IMR-90 (cell line): Measurements from ENCODE around the gene ISG15. TPM values are rescaled to one million over a fixed set of nuclear protein-coding genes. Genes with fewer than 3 reads are reported as not detected.

Source experiments
- ATAC-seq: fragments of 200-7000 bp; cut with Tn5 transposase; 2 replicates; pipeline ENCODE4 v1.9.1; 2020; ENCODE audit warnings: low read depth, mild to moderate bottlenecking, moderate library complexity
- BruUV-seq: library from RNA; stranded (reverse); fragments of 400-500 nt; replicated peaks from 2 replicates; lab custom pipeline; 2021; lab: Mats Ljungman, UMichigan
- CTCF ChIA-PET: fragments of 300-600 bp; formaldehyde crosslinking; extraction: SDS; loops from one replicate; lab custom pipeline; 2021; ENCODE audit warnings: antibody characterized with exemption; lab: Yijun Ruan, JAX
- POLR2A ChIA-PET: fragments of 300-600 bp; sonication (Branson Sonifier 250); formaldehyde crosslinking; loops from one replicate; lab custom pipeline; 2022; ENCODE audit warnings: antibody characterized with exemption; ENCODE audit not compliant: unreplicated experiment; lab: Charles Lee
- DNase-seq: peaks from one replicate; pipeline ENCODE4 v3.0.0; 2013
- H2AFZ ChIP-seq: replicated peaks from 2 replicates; pipeline ENCODE3; 2013; ENCODE audit warnings: low read length, mild to moderate bottlenecking; ENCODE audit not compliant: poor library complexity
- H2AK5ac ChIP-seq: 2 replicates; pipeline ENCODE4 v1.6.1; 2013; ENCODE audit warnings: low read depth, low read length, inconsistent platforms
- H2AK9ac ChIP-seq: replicated peaks from 2 replicates; pipeline ENCODE3; 2013; ENCODE audit warnings: mild to moderate bottlenecking, low read depth, low read length, moderate library complexity; ENCODE audit not compliant: poor library complexity
- H2BK120ac ChIP-seq: 2 replicates; pipeline ENCODE4 v1.6.1; 2013; ENCODE audit warnings: low read depth, low read length, inconsistent platforms
- H2BK15ac ChIP-seq: 3 replicates; pipeline ENCODE4 v1.6.1; 2013; ENCODE audit warnings: low read depth, low read length, inconsistent platforms
- H2BK20ac ChIP-seq: 2 replicates; pipeline ENCODE4 v1.6.1; 2013; ENCODE audit warnings: low read depth, mild to moderate bottlenecking, inconsistent platforms, low read length, moderate library complexity
- H2BK5ac ChIP-seq: 2 replicates; pipeline ENCODE4 v1.6.1; 2013; ENCODE audit warnings: mild to moderate bottlenecking, low read depth, low read length, inconsistent platforms; ENCODE audit not compliant: poor library complexity, severe bottlenecking
- H3K14ac ChIP-seq: replicated peaks from 2 replicates; pipeline ENCODE4 v1.6.1; 2013; ENCODE audit warnings: low read depth, low read length, inconsistent platforms
- H3K18ac ChIP-seq: 2 replicates; pipeline ENCODE4 v1.6.1; 2013; ENCODE audit warnings: low read depth, low read length, control low read depth
- H3K23ac ChIP-seq: 2 replicates; pipeline ENCODE4 v1.6.1; 2013; ENCODE audit warnings: low read depth, low read length, inconsistent platforms
- H3K27ac ChIP-seq: 2 replicates; pipeline ENCODE4 v1.5.1; 2013; ENCODE audit warnings: mild to moderate bottlenecking, control low read depth, low read length; ENCODE audit not compliant: insufficient read depth
- H3K27me3 ChIP-seq: 2 replicates; pipeline ENCODE4 v1.6.1; 2013; ENCODE audit warnings: low read length; ENCODE audit not compliant: control insufficient read depth, insufficient read depth
- H3K36me3 ChIP-seq: 2 replicates; pipeline ENCODE4 v1.6.1; 2013; ENCODE audit warnings: low read length, mixed read lengths; ENCODE audit not compliant: control insufficient read depth, insufficient read depth
- H3K4ac ChIP-seq: 2 replicates; pipeline ENCODE4 v1.6.1; 2013; ENCODE audit warnings: low read depth, low read length, inconsistent platforms
- H3K4me1 ChIP-seq: 2 replicates; pipeline ENCODE4 v1.6.1; 2013; ENCODE audit warnings: low read length, mixed read lengths; ENCODE audit not compliant: control insufficient read depth, insufficient read depth
- H3K4me2 ChIP-seq: 2 replicates; pipeline ENCODE4 v1.6.1; 2013; ENCODE audit warnings: low read depth, mild to moderate bottlenecking, control low read depth, low read length, moderate library complexity
- H3K4me3 ChIP-seq: 2 replicates; pipeline ENCODE4 v1.5.1; 2013; ENCODE audit warnings: low read depth, mild to moderate bottlenecking, control low read depth, low read length, moderate library complexity; ENCODE audit not compliant: insufficient read depth
- H3K56ac ChIP-seq: 2 replicates; pipeline ENCODE4 v1.6.1; 2013; ENCODE audit warnings: low read length, inconsistent platforms; ENCODE audit not compliant: insufficient read depth; ENCODE audit errors: extremely low read depth
- H3K79me1 ChIP-seq, 2 experiments: 2 replicates each; pipeline ENCODE4 v1.6.1; 2013; ENCODE audit warnings: low read length in 2 of 2, inconsistent platforms in 1 of 2, low read depth in 1 of 2
- H3K9ac ChIP-seq: 2 replicates; pipeline ENCODE4 v1.6.1; 2013; ENCODE audit warnings: low read depth, low read length, control low read depth
- H3K9me1 ChIP-seq: 2 replicates; pipeline ENCODE4 v1.6.1; 2013; ENCODE audit warnings: low read length, inconsistent platforms; ENCODE audit not compliant: insufficient read depth
- H3K9me3 ChIP-seq: 2 replicates; pipeline ENCODE4 v1.6.1; 2013; ENCODE audit warnings: low read length; ENCODE audit not compliant: control insufficient read depth, insufficient read depth
- H4K20me1 ChIP-seq: 2 replicates; pipeline ENCODE4 v1.6.1; 2013; ENCODE audit warnings: low read length, inconsistent platforms; ENCODE audit not compliant: insufficient read depth
- H4K5ac ChIP-seq: 2 replicates; pipeline ENCODE4 v1.6.1; 2013; ENCODE audit warnings: mild to moderate bottlenecking, low read depth, low read length, control low read depth
- H4K8ac ChIP-seq, 2 experiments: 2 replicates each; pipeline ENCODE4 v1.6.1; 2013; ENCODE audit warnings: low read depth in 2 of 2, low read length in 2 of 2, control low read depth in 1 of 2, inconsistent platforms in 1 of 2
- H4K91ac ChIP-seq: 2 replicates; pipeline ENCODE4 v1.6.1; 2013; ENCODE audit warnings: low read depth, low read length, inconsistent platforms; ENCODE audit not compliant: insufficient read depth
- CEBPB ChIP-seq: IDR thresholded peaks from 2 replicates; pipeline ENCODE4 v1.6.1; 2012; ENCODE audit warnings: low read depth, low read length, improper control_type of control experiment
- CHD1 ChIP-seq: IDR thresholded peaks from 2 replicates; pipeline ENCODE4 v1.6.1; 2012; ENCODE audit warnings: low read depth, low read length, improper control_type of control experiment
- FOS ChIP-seq: fragments of 150-350 bp; IDR thresholded peaks from 2 replicates; pipeline ENCODE4 v1.6.1; 2016; ENCODE audit warnings: low read depth, low read length
- MAFK ChIP-seq: IDR thresholded peaks from 2 replicates; pipeline ENCODE4 v1.6.1; 2012; ENCODE audit warnings: low read depth, low read length, improper control_type of control experiment
- MAZ ChIP-seq: IDR thresholded peaks from 2 replicates; pipeline ENCODE4 v1.6.1; 2012; ENCODE audit warnings: low read depth, mild to moderate bottlenecking, low read length, improper control_type of control experiment, moderate library complexity, borderline replicate concordance
- MXI1 ChIP-seq: IDR thresholded peaks from 2 replicates; pipeline ENCODE4 v1.6.1; 2012; ENCODE audit warnings: low read depth, mild to moderate bottlenecking, low read length, moderate library complexity, borderline replicate concordance
- NFE2L2 ChIP-seq: fragments of 150-350 bp; IDR thresholded peaks from 2 replicates; pipeline ENCODE4 v1.6.1; 2016; ENCODE audit warnings: low read depth, mild to moderate bottlenecking, low read length
- RAD21 ChIP-seq: IDR thresholded peaks from 2 replicates; pipeline ENCODE4 v1.6.1; 2012; ENCODE audit warnings: low read length, improper control_type of control experiment
- RCOR1 ChIP-seq: IDR thresholded peaks from 2 replicates; pipeline ENCODE4 v1.6.1; 2012; ENCODE audit warnings: mild to moderate bottlenecking, low read length, improper control_type of control experiment; ENCODE audit not compliant: insufficient replicate concordance
- RFX5 ChIP-seq: IDR thresholded peaks from 2 replicates; pipeline ENCODE4 v1.8.0; 2012; ENCODE audit warnings: low read depth, mild to moderate bottlenecking, low read length, moderate library complexity
- SMC3 ChIP-seq: fragments of 150-350 bp; IDR thresholded peaks from 2 replicates; pipeline ENCODE4 v1.6.1; 2016; ENCODE audit warnings: low read depth, mild to moderate bottlenecking, antibody characterized with exemption, low read length, moderate library complexity
- WGBS, 2 experiments: methylation state at CpG; one replicate each; pipeline versions ENCODE4 v1.1.5 to v1.1.7; 2013; ENCODE audit warnings: missing lambda C conversion rate in 2 of 2; ENCODE audit not compliant: insufficient read length in 1 of 2; ENCODE audit errors: extremely low coverage in 2 of 2; 5-methylcytosine and 5-hydroxymethylcytosine counted together
- dilution Hi-C: fragments of 300-500 bp; cut with HindIII; formaldehyde crosslinking; loops from one replicate; pipeline ENCODE4 v1.14.3; 2018; ENCODE audit warnings: low sequenced_read_pairs; ENCODE audit not compliant: unreplicated experiment
- in situ Hi-C: fragments of 300-500 bp; cut with MboI; formaldehyde crosslinking; loops from 3 replicates; pipeline ENCODE4 v1.14.3; 2019; ENCODE audit warnings: low sequenced_read_pairs, inconsistent platforms, mixed read lengths
- intact Hi-C: fragments of 100-400 bp; cut with micrococcal nuclease; formaldehyde crosslinking; loops from 2 replicates; pipeline ENCODE4 v1.10.0; 2022
- polyA plus RNA-seq, 3 experiments: library from polyadenylated mRNA; depleted of rRNA; stranded (reverse); fragments of >200 nt; gene quantifications; 2 replicates each; pipeline ENCODE4 v1.2.3, GENCODE V29; 2012; ENCODE audit warnings: low replicate concordance in 1 of 3
- total RNA-seq: library from RNA; depleted of rRNA; stranded (reverse); fragments of >200 nt; gene quantifications from 2 replicates; pipeline ENCODE4 v1.2.3, GENCODE V29; 2012
- TF ChIP-seq, protein P1 (sequence below): conservative IDR thresholded peaks from 2 replicates; pipeline ENCODE4 v1.5.1; 2012; ENCODE audit warnings: mild to moderate bottlenecking, low read depth, low read length, improper control_type of control experiment
- TF ChIP-seq, protein P2 (sequence below): fragments of 150-350 bp; IDR thresholded peaks from 2 replicates; pipeline ENCODE4 v1.6.1; 2017; ENCODE audit warnings: mild to moderate bottlenecking, antibody characterized with exemption, low read length, low read depth
- TF ChIP-seq, protein P3 (sequence below): fragments of 150-350 bp; IDR thresholded peaks from 2 replicates; pipeline ENCODE4 v1.6.1; 2016; ENCODE audit warnings: low read depth, mild to moderate bottlenecking, low read length, moderate library complexity, borderline replicate concordance

ISG15 gene
- total and polyA plus RNA-seq, 2 of the 4 experiments (the other 2 are of a cell fraction), result 99.1 to 105 TPM

DNA sequence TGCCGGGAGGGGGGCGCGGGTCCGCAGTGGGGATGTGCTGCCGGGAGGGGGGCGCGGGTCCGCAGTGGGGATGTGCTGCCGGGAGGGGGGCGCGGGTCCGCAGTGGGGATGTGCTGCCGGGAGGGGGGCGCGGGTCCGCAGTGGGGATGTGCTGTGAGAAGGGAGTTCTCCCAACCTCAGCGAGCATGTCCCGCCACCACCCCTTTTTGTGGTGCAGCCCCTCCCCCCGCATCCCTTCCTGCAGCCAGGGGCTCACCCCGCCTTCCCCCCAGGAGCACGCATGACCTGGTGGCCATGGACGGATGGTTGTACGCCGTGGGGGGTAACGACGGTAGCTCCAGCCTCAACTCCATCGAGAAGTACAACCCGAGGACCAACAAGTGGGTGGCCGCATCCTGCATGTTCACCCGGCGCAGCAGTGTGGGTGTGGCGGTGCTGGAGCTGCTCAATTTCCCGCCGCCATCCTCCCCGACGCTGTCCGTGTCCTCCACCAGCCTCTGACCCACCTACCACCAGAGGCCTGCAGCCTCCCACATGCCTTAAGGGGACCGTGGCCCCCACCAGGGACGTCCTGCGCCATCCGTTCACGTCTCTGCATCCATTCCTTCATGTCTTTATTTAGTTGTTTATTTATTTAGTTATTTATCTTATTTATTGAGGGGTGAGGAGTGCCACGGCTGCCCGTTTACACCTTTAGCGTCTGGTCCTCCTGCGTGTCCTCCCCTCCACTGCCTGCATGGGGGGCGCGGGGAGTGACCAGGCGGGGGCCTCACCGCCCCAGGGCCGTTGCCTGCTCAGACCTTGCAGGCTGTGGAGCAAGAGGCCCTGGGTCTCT, 48.4 kb upstream of the ISG15 start:
- WGBS, 2 experiments, result 96% methylated on average over 9 of the region's 51 CpGs; no CpG with 5 or more reads in 1 of the 2 experiments
- H2AFZ ChIP-seq, result no peak overlapping the region
- H2AK9ac ChIP-seq, result peak overlapping the region; percentile 55
- H3K9me1 ChIP-seq, result peaks cover 9% of the 10 kb centered on the region
- no peak overlapping the region for H2BK15ac ChIP-seq
- peaks cover 20% of the 10 kb centered on the region for H3K36me3 ChIP-seq
- no peak overlapping the region for H3K18ac ChIP-seq
- no peak overlapping the region for H3K14ac ChIP-seq
- H3K4me2 ChIP-seq, result no peak overlapping the region
- H3K9me3 ChIP-seq, result no peaks in the 10 kb centered on the region
- no peak overlapping the region for H3K56ac ChIP-seq
- H3K4me1 ChIP-seq, result peaks cover 12% of the 10 kb centered on the region
- intact Hi-C loops, result no loop called here
- dilution Hi-C loops, result no loop called here
- H3K79me1 ChIP-seq, result peaks cover 7 to 23% of the 10 kb centered on the region in 2 experiments; a peak in 3 of 4 replicates
- no peaks in the 10 kb centered on the region for H4K20me1 ChIP-seq
- H3K4me3 ChIP-seq, result no peak overlapping the region
- ATAC-seq (no peak), DNase-seq (no peak)
- H3K27ac ChIP-seq, result no peak overlapping the region
- H2BK5ac ChIP-seq, result no peak overlapping the region
- H2BK20ac ChIP-seq, result no peak overlapping the region
- H3K23ac ChIP-seq, result no peak overlapping the region
- POLR2A ChIA-PET, result no interaction called here
- no peak overlapping the region for H4K91ac ChIP-seq
- H4K5ac ChIP-seq, result no peak overlapping the region
- CTCF ChIA-PET, result no interaction called here
- H4K8ac ChIP-seq, result no peak overlapping the region
- in situ Hi-C loops, result no loop called here
- H3K27me3 ChIP-seq, result no peaks in the 10 kb centered on the region; the same call in 1 of the 2 replicates
- no peak overlapping the region for H3K4ac ChIP-seq
- H3K9ac ChIP-seq, result no peak overlapping the region
- no peak overlapping the region for H2AK5ac ChIP-seq
- BruUV-seq, result no TSS peak
- H2BK120ac ChIP-seq, result no peak overlapping the region
- no peak for TF ChIP-seq RAD21
- TF ChIP-seq MAFK, result no peak
- TF ChIP-seq CHD1, result no peak
- no peak for TF ChIP-seq RCOR1
- TF ChIP-seq MXI1, result no peak
- TF ChIP-seq FOS, result no peak
- TF ChIP-seq, protein P1, sequence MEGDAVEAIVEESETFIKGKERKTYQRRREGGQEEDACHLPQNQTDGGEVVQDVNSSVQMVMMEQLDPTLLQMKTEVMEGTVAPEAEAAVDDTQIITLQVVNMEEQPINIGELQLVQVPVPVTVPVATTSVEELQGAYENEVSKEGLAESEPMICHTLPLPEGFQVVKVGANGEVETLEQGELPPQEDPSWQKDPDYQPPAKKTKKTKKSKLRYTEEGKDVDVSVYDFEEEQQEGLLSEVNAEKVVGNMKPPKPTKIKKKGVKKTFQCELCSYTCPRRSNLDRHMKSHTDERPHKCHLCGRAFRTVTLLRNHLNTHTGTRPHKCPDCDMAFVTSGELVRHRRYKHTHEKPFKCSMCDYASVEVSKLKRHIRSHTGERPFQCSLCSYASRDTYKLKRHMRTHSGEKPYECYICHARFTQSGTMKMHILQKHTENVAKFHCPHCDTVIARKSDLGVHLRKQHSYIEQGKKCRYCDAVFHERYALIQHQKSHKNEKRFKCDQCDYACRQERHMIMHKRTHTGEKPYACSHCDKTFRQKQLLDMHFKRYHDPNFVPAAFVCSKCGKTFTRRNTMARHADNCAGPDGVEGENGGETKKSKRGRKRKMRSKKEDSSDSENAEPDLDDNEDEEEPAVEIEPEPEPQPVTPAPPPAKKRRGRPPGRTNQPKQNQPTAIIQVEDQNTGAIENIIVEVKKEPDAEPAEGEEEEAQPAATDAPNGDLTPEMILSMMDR, result no peak
- no peak for TF ChIP-seq CEBPB
- TF ChIP-seq, protein P2, sequence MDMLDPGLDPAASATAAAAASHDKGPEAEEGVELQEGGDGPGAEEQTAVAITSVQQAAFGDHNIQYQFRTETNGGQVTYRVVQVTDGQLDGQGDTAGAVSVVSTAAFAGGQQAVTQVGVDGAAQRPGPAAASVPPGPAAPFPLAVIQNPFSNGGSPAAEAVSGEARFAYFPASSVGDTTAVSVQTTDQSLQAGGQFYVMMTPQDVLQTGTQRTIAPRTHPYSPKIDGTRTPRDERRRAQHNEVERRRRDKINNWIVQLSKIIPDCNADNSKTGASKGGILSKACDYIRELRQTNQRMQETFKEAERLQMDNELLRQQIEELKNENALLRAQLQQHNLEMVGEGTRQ, result no peak
- no peak for TF ChIP-seq RFX5
- TF ChIP-seq MAZ, result no peak
- TF ChIP-seq, protein P3, sequence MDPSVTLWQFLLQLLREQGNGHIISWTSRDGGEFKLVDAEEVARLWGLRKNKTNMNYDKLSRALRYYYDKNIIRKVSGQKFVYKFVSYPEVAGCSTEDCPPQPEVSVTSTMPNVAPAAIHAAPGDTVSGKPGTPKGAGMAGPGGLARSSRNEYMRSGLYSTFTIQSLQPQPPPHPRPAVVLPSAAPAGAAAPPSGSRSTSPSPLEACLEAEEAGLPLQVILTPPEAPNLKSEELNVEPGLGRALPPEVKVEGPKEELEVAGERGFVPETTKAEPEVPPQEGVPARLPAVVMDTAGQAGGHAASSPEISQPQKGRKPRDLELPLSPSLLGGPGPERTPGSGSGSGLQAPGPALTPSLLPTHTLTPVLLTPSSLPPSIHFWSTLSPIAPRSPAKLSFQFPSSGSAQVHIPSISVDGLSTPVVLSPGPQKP, result no peak
- TF ChIP-seq SMC3, result no peak
- no peak for TF ChIP-seq NFE2L2
